Aorta (tissue), 5 donors: ENCODE measurements around the gene GRK3. TPM values are rescaled to one million over a fixed set of nuclear protein-coding genes. Genes with fewer than 3 reads are reported as not detected.

Experiments
- ATAC-seq: fragments of 200-7000 bp; cut with Tn5 transposase; one replicate; pipeline ENCODE4 v1.9.1; 2022; ENCODE audit warnings: moderate library complexity; ENCODE audit not compliant: low FRiP score
- DNase-seq, 2 donors: peaks; one replicate each; pipeline ENCODE4 v3.0.0-alpha.2; 2020
- H3K27ac ChIP-seq, 2 donors: one replicate each; pipeline ENCODE4 v1.5.1; 2013; ENCODE audit warnings: low read length in 2 of 2, mild to moderate bottlenecking in 2 of 2, moderate library complexity in 2 of 2, control low read depth in 1 of 2, inconsistent platforms in 1 of 2, low read depth in 1 of 2
- H3K27me3 ChIP-seq, 2 donors: one replicate each; pipeline ENCODE4 v1.6.1; 2013; ENCODE audit warnings: control low read depth in 1 of 2, low read length in 1 of 2, mild to moderate bottlenecking in 1 of 2, moderate library complexity in 1 of 2; ENCODE audit not compliant: insufficient read depth in 2 of 2, control insufficient read depth in 1 of 2
- H3K36me3 ChIP-seq, 2 donors: one replicate each; pipeline ENCODE4 v1.6.1; 2013; ENCODE audit warnings: control low read depth in 1 of 2, low read length in 1 of 2, mild to moderate bottlenecking in 1 of 2; ENCODE audit not compliant: insufficient read depth in 2 of 2, control insufficient read depth in 1 of 2
- H3K4me1 ChIP-seq, 2 donors: one replicate each; pipeline ENCODE4 v1.6.1; 2013; ENCODE audit warnings: low read length in 2 of 2, control low read depth in 1 of 2, mild to moderate bottlenecking in 1 of 2, moderate library complexity in 1 of 2; ENCODE audit not compliant: insufficient read depth in 2 of 2, control insufficient read depth in 1 of 2
- H3K4me3 ChIP-seq, 2 donors: one replicate each; pipeline ENCODE4 v1.5.1; 2013; ENCODE audit warnings: low read length in 2 of 2, control low read depth in 1 of 2, mild to moderate bottlenecking in 1 of 2
- H3K9me3 ChIP-seq: one replicate; pipeline ENCODE4 v1.6.1; 2013; ENCODE audit warnings: mild to moderate bottlenecking, low read length; ENCODE audit not compliant: control insufficient read depth
- WGBS, 2 donors: extraction: QIAGEN DNeasy Blood & Tissue Kit; methylation state at CpG; one replicate each; pipeline ENCODE4 v1.1.7; 2013; 5-methylcytosine and 5-hydroxymethylcytosine counted together
- intact Hi-C, 2 donors: fragments of 100-400 bp; cut with DNase I; formaldehyde crosslinking; loops; one replicate each; pipeline versions ENCODE4 v1.14.2 to v1.15.0; 2022
- polyA plus RNA-seq, 2 donors: library from polyadenylated mRNA; stranded (reverse); fragments of 200-250 nt; gene quantifications; one replicate each; pipeline ENCODE4 v1.2.3, GENCODE V29; 2013
- total RNA-seq, 2 donors: library from RNA; stranded (reverse); fragmentation: NEBNext Ultra II Directional; extraction: Animal tissue kit (Norgen Biotek cat#: 25700); gene quantifications; one replicate each; pipeline ENCODE4 v1.2.1, GENCODE V29; 2021
- donor health status: healthy with polysubstance abuse.
- donor health status: Bipolar disorder and iron deficiency.
- donor health status: DM: no; HTN: no; CAD: no.
- donor health status: DM: no; HTN: no; CAD: no.
- donor health status: DM: yes; HTN: yes; CAD: no.

GRK3 gene
- total and polyA plus RNA-seq, 4 donors, result 0.23 to 11.4 (median 6.1) TPM

- Histone ChIP-seq H3K36me3 (no peaks in the 10 kb centered on the region), H3K4me3 (no peak overlapping the region), H3K27me3 (no peaks in the 10 kb centered on the region), H3K9me3 (no peaks in the 10 kb centered on the region), H3K27ac (no peak overlapping the region), H3K4me1 (no peaks in the 10 kb centered on the region)
- no peak for ATAC-seq
- 95 to 96% methylated on average over 5 of the region's 5 CpGs for WGBS, 2 donors
- intact Hi-C loops, result no loop called here
- DNase-seq, result no peak
These were observed 109.2 kb downstream of the GRK3 start for GRCh38 chr22:25673713-25674112.

- ATAC-seq, result no peak
- DNase-seq, result no peak
- Histone ChIP-seq H3K4me3 (no peak overlapping the region), H3K4me1 (no peaks in the 10 kb centered on the region), H3K36me3 (no peaks in the 10 kb centered on the region), H3K9me3 (no peaks in the 10 kb centered on the region), H3K27ac (no peak overlapping the region), H3K27me3 (no peaks in the 10 kb centered on the region)
- intact Hi-C loops, result no loop called here
- WGBS, 2 donors, result 77 to 89% methylated on average over 4 of the region's 4 CpGs
These were observed 113.2 kb downstream of the GRK3 start for GRCh38 chr22:25677631-25678030.

- Histone ChIP-seq H3K36me3 (no peaks in the 10 kb centered on the region), H3K9me3 (no peaks in the 10 kb centered on the region), H3K27ac (no peak overlapping the region), H3K4me3 (no peak overlapping the region), H3K4me1 (no peaks in the 10 kb centered on the region), H3K27me3 (no peaks in the 10 kb centered on the region)
- intact Hi-C loops, result no loop called here
- 81 to 85% methylated on average over 2 of the region's 2 CpGs for WGBS, 2 donors
- DNase-seq, result no peak
- no peak for ATAC-seq
These were observed 115.6 kb downstream of the GRK3 start for GRCh38 chr22:25680051-25680450.

- WGBS, 2 donors, result 93% methylated on average over 6 of the region's 6 CpGs
- Histone ChIP-seq H3K4me3 (no peak overlapping the region), H3K4me1 (no peaks in the 10 kb centered on the region), H3K27ac (no peak overlapping the region), H3K27me3 (no peaks in the 10 kb centered on the region), H3K9me3 (no peaks in the 10 kb centered on the region), H3K36me3 (no peaks in the 10 kb centered on the region)
- ATAC-seq, result no peak
- intact Hi-C loops, result no loop called here
- DNase-seq, result no peak
These were observed 116.5 kb downstream of the GRK3 start for GRCh38 chr22:25680956-25681355.

GRCh38 chr22:25682109-25682508 is 117.6 kb downstream of the GRK3 start:
- Histone ChIP-seq H3K27ac (no peak overlapping the region), H3K4me3 (no peak overlapping the region), H3K4me1 (no peaks in the 10 kb centered on the region), H3K36me3 (no peaks in the 10 kb centered on the region), H3K27me3 (no peaks in the 10 kb centered on the region), H3K9me3 (no peaks in the 10 kb centered on the region)
- intact Hi-C loops, result no loop called here
- ATAC-seq (no peak), DNase-seq (no peak)
- WGBS, 2 donors, result 94% methylated on average over 3 of the region's 3 CpGs

- Histone ChIP-seq H3K4me3 (no peak overlapping the region), H3K4me1 (no peaks in the 10 kb centered on the region), H3K27me3 (no peaks in the 10 kb centered on the region), H3K36me3 (no peaks in the 10 kb centered on the region), H3K27ac (no peak overlapping the region), H3K9me3 (no peaks in the 10 kb centered on the region)
- intact Hi-C loops, result no loop called here
- DNase-seq, result no peak
- WGBS, 2 donors, result 95 to 96% methylated on average over 5 of the region's 5 CpGs
- no peak for ATAC-seq
These were observed 124.2 kb downstream of the GRK3 start for GRCh38 chr22:25688627-25689026.

GRCh38 chr22:25689631-25690030 is 125.2 kb downstream of the GRK3 start:
- DNase-seq (no peak), ATAC-seq (no peak)
- no peaks in the 10 kb centered on the region for H3K36me3 ChIP-seq
- H3K27ac ChIP-seq, result no peak overlapping the region
- H3K9me3 ChIP-seq, result no peaks in the 10 kb centered on the region
- no peaks in the 10 kb centered on the region for H3K27me3 ChIP-seq
- H3K4me1 ChIP-seq, result no peaks in the 10 kb centered on the region
- WGBS, 2 donors, result 96 to 98% methylated on average over 2 of the region's 2 CpGs
- no peak overlapping the region for H3K4me3 ChIP-seq
- intact Hi-C loops, result no loop called here

- Histone ChIP-seq H3K4me3 (no peak overlapping the region), H3K27ac (no peak overlapping the region), H3K9me3 (no peaks in the 10 kb centered on the region), H3K4me1 (no peaks in the 10 kb centered on the region), H3K36me3 (no peaks in the 10 kb centered on the region), H3K27me3 (no peaks in the 10 kb centered on the region)
- DNase-seq (no peak), ATAC-seq (no peak)
- intact Hi-C loops, result no loop called here
- 77% methylated on average over 5 of the region's 5 CpGs for WGBS, 2 donors
These were observed 126.3 kb downstream of the GRK3 start for GRCh38 chr22:25690798-25691197.

- H3K4me3 ChIP-seq, result no peak overlapping the region
- H3K27ac ChIP-seq, result no peak overlapping the region
- H3K4me1 ChIP-seq, result no peaks in the 10 kb centered on the region
- no peaks in the 10 kb centered on the region for H3K36me3 ChIP-seq
- no peak for ATAC-seq
- no peak for DNase-seq
- H3K9me3 ChIP-seq, result no peaks in the 10 kb centered on the region
- WGBS, 2 donors, result 79 to 82% methylated on average over 15 of the region's 15 CpGs
- H3K27me3 ChIP-seq, result no peaks in the 10 kb centered on the region
- intact Hi-C loops, result no loop called here
These were observed 128.2 kb downstream of the GRK3 start for GRCh38 chr22:25692397-25693267.
